Chondrocyte (in vitro differentiated cells): ENCODE results near the gene EIPR1. TPM values are rescaled to one million over a fixed set of nuclear protein-coding genes. Genes with fewer than 3 reads are reported as not detected.

Experiments
- DNase-seq: peaks from one replicate; pipeline ENCODE4 v3.0.0; 2021; ENCODE audit warnings: mixed read lengths, low spot score
- H3K27ac Mint-ChIP-seq: one replicate; pipeline ENCODE4 v1.8.0; 2021; ENCODE audit warnings: mild to moderate bottlenecking, moderate library complexity, mixed read lengths; ENCODE audit not compliant: unreplicated experiment
- H3K27me3 Mint-ChIP-seq: 2 replicates; pipeline ENCODE4 v1.8.0; 2021; ENCODE audit warnings: low read depth, mixed read lengths
- H3K36me3 Mint-ChIP-seq: 2 replicates; pipeline ENCODE4 v1.8.0; 2021; ENCODE audit warnings: low read depth, mixed read lengths
- H3K4me1 Mint-ChIP-seq: 2 replicates; pipeline ENCODE4 v1.8.0; 2021; ENCODE audit warnings: low read depth, mild to moderate bottlenecking, mixed read lengths
- H3K4me3 Mint-ChIP-seq: one replicate; pipeline ENCODE4 v1.8.0; 2021; ENCODE audit warnings: mild to moderate bottlenecking, moderate library complexity, mixed read lengths; ENCODE audit not compliant: unreplicated experiment
- H3K9me3 Mint-ChIP-seq: 2 replicates; pipeline ENCODE4 v1.8.0; 2021; ENCODE audit warnings: low read depth, mixed read lengths
- total RNA-seq: library from RNA; stranded (reverse); gene quantifications from 3 replicates; pipeline ENCODE4 v1.2.1, GENCODE V29; 2021
- TF ChIP-seq, protein P1 (sequence below): fragments of 200-600 bp; sonication (generic); IDR thresholded peaks from 2 replicates; pipeline ENCODE4 v1.5.0; 2021; ENCODE audit warnings: antibody characterized with exemption, mild to moderate bottlenecking, moderate library complexity

The EIPR1 gene
- total RNA-seq, 1 donor from 2014 or later = 18.2 TPM

DNA sequence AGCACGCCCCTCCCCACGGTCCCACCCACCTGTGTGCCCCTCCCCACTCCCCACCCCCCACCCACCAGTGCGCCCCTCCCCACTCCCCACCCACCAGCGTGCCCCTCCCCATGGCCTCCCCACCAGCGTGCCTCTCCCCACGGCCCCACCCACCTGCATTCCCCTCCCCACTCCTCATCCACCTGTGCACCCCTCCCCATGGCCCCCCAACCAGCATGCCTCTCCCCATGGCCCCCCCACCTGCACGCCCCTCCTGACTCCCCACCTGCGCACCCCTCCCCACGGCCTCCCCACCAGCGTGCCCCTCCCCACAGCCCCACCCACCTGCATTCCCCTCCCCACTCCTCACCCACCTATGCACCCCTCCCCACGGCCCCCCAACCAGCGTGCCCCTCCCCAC, 190.2 kb downstream of the EIPR1 start:
- H3K9me3 Mint-ChIP-seq = no peaks in the 10 kb centered on the region
- TF ChIP-seq, protein P1, sequence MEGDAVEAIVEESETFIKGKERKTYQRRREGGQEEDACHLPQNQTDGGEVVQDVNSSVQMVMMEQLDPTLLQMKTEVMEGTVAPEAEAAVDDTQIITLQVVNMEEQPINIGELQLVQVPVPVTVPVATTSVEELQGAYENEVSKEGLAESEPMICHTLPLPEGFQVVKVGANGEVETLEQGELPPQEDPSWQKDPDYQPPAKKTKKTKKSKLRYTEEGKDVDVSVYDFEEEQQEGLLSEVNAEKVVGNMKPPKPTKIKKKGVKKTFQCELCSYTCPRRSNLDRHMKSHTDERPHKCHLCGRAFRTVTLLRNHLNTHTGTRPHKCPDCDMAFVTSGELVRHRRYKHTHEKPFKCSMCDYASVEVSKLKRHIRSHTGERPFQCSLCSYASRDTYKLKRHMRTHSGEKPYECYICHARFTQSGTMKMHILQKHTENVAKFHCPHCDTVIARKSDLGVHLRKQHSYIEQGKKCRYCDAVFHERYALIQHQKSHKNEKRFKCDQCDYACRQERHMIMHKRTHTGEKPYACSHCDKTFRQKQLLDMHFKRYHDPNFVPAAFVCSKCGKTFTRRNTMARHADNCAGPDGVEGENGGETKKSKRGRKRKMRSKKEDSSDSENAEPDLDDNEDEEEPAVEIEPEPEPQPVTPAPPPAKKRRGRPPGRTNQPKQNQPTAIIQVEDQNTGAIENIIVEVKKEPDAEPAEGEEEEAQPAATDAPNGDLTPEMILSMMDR = no peak
- no peaks in the 10 kb centered on the region for H3K27me3 Mint-ChIP-seq
- peaks cover 12% of the 10 kb centered on the region for H3K36me3 Mint-ChIP-seq
- no peak for DNase-seq
- no peak overlapping the region for H3K4me3 Mint-ChIP-seq
- H3K27ac Mint-ChIP-seq = no peak overlapping the region
- H3K4me1 Mint-ChIP-seq = no peaks in the 10 kb centered on the region

DNA sequence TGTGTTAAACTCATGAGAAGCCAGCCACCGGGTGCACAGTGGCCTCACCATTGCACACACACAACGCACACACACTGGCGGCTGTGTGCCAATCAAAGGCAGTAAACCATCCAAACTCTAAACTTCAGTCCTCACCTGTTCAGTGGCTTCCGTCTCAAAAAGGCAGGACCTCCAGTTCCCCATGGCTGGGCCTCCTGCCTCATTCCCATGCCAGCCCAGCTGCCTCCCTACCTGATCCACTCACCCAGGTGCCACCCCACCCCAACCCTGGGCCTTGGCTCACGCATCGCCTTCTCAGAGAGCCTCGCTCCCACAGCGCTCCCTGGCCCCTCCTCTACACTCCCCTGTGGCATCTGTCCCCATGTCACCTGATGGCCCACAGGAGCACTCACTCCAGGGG, 190.9 kb downstream of the EIPR1 start:
- no peak overlapping the region for H3K27ac Mint-ChIP-seq
- no peak overlapping the region for H3K4me3 Mint-ChIP-seq
- H3K36me3 Mint-ChIP-seq = peaks cover 10% of the 10 kb centered on the region
- TF ChIP-seq, protein P1 = no peak
- no peaks in the 10 kb centered on the region for H3K9me3 Mint-ChIP-seq
- H3K27me3 Mint-ChIP-seq = no peaks in the 10 kb centered on the region
- DNase-seq = no peak
- H3K4me1 Mint-ChIP-seq = no peaks in the 10 kb centered on the region

DNA sequence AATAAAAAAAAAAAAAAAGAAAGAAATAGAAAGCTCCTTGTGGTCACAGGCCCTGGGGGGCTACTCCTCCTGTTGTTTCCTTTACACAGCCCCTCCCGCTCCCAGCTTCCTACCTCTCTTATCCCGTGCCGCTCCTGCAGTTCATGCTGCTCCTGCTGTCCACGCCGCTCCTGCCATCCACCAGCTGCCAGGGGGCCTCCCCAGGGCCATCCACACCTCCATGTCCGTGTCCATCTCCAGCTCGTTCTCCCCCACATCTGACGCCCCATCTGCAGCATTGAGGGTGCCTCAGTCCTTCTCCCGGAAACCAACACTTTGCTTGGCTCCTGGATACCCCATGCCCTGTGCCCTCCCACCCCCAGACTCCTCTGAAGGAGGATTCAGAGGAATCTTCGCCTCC, 191.7 kb downstream of the EIPR1 start:
- Mint-ChIP-seq H3K27ac (no peak overlapping the region), H3K9me3 (no peaks in the 10 kb centered on the region), H3K27me3 (no peaks in the 10 kb centered on the region), H3K4me3 (no peak overlapping the region), H3K4me1 (no peaks in the 10 kb centered on the region), H3K36me3 (peaks cover 7% of the 10 kb centered on the region)
- no peak for DNase-seq
- TF ChIP-seq, protein P1 = no peak

DNA sequence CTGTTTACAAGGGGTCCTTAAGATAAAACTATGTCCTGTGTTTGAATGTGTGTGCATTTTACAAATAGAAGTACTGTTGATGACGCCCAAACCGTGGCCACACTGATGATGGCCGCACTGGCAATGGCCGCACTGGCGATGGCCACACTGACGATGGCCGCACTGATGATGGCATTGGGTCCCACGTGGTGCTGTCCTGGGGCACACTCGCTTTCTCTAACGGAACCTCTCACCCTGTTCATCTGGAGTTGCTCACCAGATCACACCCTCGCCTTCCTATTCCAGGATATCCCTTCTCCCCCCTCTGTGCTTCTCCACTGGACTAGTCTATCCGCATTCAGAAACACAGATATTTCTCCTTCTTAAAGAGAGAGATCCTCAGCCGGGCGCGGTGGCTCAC, 192.4 kb downstream of the EIPR1 start:
- Mint-ChIP-seq H3K27me3 (no peaks in the 10 kb centered on the region), H3K9me3 (no peaks in the 10 kb centered on the region), H3K36me3 (peaks cover 7% of the 10 kb centered on the region), H3K27ac (no peak overlapping the region), H3K4me1 (no peaks in the 10 kb centered on the region), H3K4me3 (no peak overlapping the region)
- TF ChIP-seq, protein P1 = no peak
- no peak for DNase-seq

DNA sequence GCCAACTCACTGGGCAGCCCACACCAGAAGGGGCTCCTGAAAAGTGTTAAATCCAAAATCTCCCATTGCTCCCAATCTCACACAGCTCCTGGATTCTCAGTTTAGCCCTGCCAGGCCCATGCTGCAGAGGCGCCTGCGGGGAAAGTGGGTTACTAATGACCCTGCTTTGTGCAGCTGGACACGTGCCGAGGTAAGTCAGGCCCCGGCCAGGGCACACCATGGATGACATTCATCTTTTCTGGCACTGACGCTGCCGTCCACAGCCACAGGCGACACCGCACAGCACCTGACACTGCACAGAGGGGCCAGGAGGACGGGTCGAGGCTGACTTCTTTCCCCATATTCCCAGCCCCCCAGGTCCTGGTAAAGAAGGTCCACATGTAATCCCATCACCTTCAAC, 193.5 kb downstream of the EIPR1 start:
- H3K36me3 Mint-ChIP-seq = peaks cover 7% of the 10 kb centered on the region
- H3K4me1 Mint-ChIP-seq = no peaks in the 10 kb centered on the region
- H3K4me3 Mint-ChIP-seq = no peak overlapping the region
- H3K27me3 Mint-ChIP-seq = no peaks in the 10 kb centered on the region
- no peak for DNase-seq
- no peak overlapping the region for H3K27ac Mint-ChIP-seq
- TF ChIP-seq, protein P1 = no peak
- H3K9me3 Mint-ChIP-seq = no peaks in the 10 kb centered on the region
